ENCODE measurements around the gene LRRIQ1. TPM values are rescaled to one million over a fixed set of nuclear protein-coding genes. Genes with fewer than 3 reads are reported as not detected.

The LRRIQ1 gene
- total RNA-seq, 1 donor from 2014 or later, result 0.68 TPM

DNA sequence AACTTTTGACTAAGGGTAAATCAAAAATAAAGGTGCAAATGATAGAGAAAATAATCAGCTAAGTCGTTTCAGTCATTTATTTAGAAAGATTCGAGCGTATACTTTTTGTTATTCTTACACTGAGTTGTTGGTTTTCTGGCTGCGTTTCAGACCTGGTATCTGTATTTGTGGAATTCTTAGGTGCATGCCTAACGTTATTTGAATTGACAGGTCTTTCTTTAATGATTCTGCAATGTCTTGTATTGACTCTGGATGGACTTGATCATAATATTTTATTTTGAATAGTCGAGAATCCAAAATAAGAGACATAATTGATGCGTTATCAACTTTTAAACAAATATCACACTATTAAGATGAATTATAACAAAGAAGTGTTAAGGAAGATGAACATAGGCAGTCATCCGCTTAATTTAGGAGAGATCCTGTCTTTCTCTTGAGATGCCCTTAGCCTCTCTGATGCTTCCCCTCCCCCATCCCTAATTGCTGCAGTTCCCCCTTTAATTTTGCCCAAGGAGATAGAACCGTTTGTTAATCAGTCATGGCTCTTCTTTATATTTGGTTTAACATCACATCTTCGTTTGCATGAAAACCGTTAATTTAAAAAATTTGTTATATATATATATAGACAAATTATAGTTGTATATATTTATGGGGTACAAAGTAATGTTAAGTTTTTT lies 245.6 kb downstream of the LRRIQ1 start:
- no peak for DNase-seq

DNA sequence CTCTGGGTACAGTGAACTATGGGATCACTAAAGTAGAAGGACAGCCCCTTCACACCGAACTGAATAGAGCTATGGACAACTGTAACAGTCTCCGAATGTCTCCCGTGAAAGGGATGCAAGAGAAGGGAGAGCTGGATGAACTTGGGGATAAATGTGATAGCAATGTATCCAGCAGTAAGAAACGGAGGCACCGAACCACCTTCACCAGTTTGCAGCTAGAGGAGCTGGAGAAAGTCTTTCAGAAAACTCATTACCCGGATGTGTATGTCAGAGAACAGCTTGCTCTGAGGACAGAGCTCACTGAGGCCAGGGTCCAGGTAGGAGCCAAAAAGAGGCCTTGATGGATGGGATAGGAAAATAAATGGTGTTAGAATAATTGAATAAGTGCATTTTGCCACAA lies 247.4 kb downstream of the LRRIQ1 start:
- no peak for DNase-seq

Other genes starting within 250 kb of the LRRIQ1 start
- gene SLC6A15, start 123.6 kb upstream of the LRRIQ1 start, total RNA-seq, result 0.51 and 2.2 TPM in 2 replicates
- under 0.01 TPM in 1 of 2 replicates, not detected in the other for gene TSPAN19, start 74 bp upstream of the LRRIQ1 start, total RNA-seq
- gene ALX1, start 243.9 kb downstream of the LRRIQ1 start, total RNA-seq, result not detected in 2 replicates

Measured in dermis blood vessel endothelial cell (primary cell).